ENCODE results near the gene PPP2R2D. TPM values are rescaled to one million over a fixed set of nuclear protein-coding genes. Genes with fewer than 3 reads are reported as not detected.
A peak's percentile ranks its signal among the peaks of the same experiment; 100 is the strongest.

PPP2R2D gene
- total and polyA plus RNA-seq, 9 donors = 26.7 to 62.9 (median 42.0) TPM

DNA sequence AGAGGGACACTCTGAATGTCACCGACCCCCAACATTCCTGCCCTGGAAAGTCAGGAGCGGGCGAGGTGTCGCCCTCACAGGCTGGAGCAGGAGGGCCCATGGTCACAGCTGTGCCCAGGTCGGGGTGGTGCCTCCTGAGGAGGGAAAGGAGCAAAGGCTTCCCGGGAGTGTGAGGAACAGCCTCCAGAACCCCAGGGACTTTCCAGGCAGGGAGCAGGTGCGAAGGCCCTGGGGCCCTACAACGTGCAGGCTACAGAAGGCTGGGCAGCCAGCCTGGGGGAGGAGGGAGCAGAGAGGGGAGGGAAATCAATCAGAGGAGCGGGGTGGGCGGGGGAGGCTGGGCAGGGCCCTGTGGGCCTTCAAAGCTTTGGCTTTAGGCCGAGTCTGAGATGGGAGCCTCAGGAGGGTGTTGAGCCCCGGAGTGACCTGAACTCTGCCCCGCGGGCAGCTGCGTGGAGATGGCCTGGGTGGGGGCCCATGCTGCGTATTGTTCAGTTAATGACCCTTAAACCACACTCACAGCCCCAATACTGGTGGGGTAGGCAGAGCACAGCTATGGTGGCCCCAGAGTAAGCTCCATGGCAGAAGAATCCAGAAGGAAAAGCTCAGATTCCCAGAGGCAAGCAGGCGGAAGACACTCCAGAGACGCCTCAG is 44.2 kb upstream of the PPP2R2D start:
- TF ChIP-seq POLR2A (IDR thresholded peaks at IDR 0.05) (no peak), EP300 (IDR thresholded peaks at IDR 0.05) (no peak)
- TF ChIP-seq, protein P1, sequence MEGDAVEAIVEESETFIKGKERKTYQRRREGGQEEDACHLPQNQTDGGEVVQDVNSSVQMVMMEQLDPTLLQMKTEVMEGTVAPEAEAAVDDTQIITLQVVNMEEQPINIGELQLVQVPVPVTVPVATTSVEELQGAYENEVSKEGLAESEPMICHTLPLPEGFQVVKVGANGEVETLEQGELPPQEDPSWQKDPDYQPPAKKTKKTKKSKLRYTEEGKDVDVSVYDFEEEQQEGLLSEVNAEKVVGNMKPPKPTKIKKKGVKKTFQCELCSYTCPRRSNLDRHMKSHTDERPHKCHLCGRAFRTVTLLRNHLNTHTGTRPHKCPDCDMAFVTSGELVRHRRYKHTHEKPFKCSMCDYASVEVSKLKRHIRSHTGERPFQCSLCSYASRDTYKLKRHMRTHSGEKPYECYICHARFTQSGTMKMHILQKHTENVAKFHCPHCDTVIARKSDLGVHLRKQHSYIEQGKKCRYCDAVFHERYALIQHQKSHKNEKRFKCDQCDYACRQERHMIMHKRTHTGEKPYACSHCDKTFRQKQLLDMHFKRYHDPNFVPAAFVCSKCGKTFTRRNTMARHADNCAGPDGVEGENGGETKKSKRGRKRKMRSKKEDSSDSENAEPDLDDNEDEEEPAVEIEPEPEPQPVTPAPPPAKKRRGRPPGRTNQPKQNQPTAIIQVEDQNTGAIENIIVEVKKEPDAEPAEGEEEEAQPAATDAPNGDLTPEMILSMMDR (IDR thresholded peaks at IDR 0.05) = no peak
- peak in 1 of 5 donors; percentile 19 for DNase-seq
- intact Hi-C loops (cut with DNase I) = no loop called here
- 71 to 78% (median 73%) methylated on average over 18 of the region's 18 CpGs for WGBS, 3 donors
- no peaks in the 10 kb centered on the region for H3K27me3 ChIP-seq
- no peaks in the 10 kb centered on the region for H3K36me3 ChIP-seq
- no peaks in the 10 kb centered on the region for H3K4me1 ChIP-seq (ENCODE audit: insufficient read depth)
- H3K9me3 ChIP-seq = no peaks in the 10 kb centered on the region
- no peak overlapping the region for H3K4me3 ChIP-seq
- H3K27ac ChIP-seq = no peak overlapping the region

GRCh38 chr10:131857156-131858117 is 43.4 kb upstream of the PPP2R2D start:
- DNase-seq = peak in 1 of 5 donors; percentile 3
- H3K27me3 ChIP-seq = no peaks in the 10 kb centered on the region
- 81 to 83% (median 82%) methylated on average over 32 to 33 of the region's 33 CpGs for WGBS, 3 donors
- H3K9me3 ChIP-seq = no peaks in the 10 kb centered on the region
- H3K36me3 ChIP-seq = no peaks in the 10 kb centered on the region
- no peak overlapping the region for H3K27ac ChIP-seq
- intact Hi-C loops (cut with DNase I) = no loop called here
- no peaks in the 10 kb centered on the region for H3K4me1 ChIP-seq (ENCODE audit: insufficient read depth)
- TF ChIP-seq EP300 (IDR thresholded peaks at IDR 0.05) (no peak), POLR2A (IDR thresholded peaks at IDR 0.05) (no peak)
- TF ChIP-seq, protein P1 (IDR thresholded peaks at IDR 0.05) = no peak
- H3K4me3 ChIP-seq = no peak overlapping the region

- DNase-seq = peak in 1 of 5 donors; percentile 14
- no peaks in the 10 kb centered on the region for H3K4me1 ChIP-seq (ENCODE audit: insufficient read depth)
- H3K27ac ChIP-seq = no peak overlapping the region
- H3K9me3 ChIP-seq = no peaks in the 10 kb centered on the region
- TF ChIP-seq POLR2A (IDR thresholded peaks at IDR 0.05) = no peak
- TF ChIP-seq EP300 (IDR thresholded peaks at IDR 0.05) = no peak
- TF ChIP-seq, protein P1 (IDR thresholded peaks at IDR 0.05) = no peak
- no peak overlapping the region for H3K4me3 ChIP-seq
- H3K27me3 ChIP-seq = no peaks in the 10 kb centered on the region
- no peaks in the 10 kb centered on the region for H3K36me3 ChIP-seq
- 68 to 83% (median 79%) methylated on average over 8 to 11 of the region's 11 CpGs for WGBS, 3 donors
- intact Hi-C loops (cut with DNase I) = no loop called here
These were observed 42.7 kb upstream of the PPP2R2D start for GRCh38 chr10:131858118-131858515.

DNA sequence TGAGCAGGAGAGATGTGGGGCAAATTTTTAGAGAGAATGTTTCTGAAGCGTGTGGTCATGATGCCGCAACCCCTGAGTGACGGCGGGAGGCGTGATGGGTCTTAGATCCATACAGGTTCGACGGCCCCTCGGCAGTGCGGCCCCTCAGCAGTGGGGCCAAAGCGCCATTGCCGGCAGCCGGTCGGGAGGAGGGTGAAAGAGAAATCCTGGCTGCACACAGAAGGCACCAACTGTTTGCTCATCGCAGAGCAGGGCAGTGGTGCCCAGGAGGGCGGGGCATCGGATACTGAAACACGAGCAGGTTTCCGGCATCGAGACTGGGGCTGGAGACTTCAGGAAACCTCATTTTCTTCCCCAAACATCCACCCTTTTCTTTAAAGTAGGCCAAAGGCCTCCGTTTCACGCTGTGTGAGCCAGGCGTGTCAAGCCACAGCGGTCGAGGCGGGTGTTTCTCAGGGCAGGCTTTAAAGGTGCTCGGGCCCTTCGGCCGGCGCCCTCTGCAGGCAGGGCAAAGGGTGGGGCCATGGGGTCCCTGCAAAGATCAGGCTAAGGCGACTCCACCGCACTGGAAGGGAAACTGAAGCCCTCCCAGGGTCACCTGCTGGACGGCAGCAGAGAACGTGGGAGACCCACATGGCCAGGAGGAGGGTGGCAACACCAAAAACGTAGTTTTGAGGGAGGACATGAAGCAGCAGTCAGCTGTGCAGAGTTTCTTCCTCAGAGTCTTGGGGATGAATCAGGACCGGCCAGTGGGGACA is 42.0 kb upstream of the PPP2R2D start:
- H3K27ac ChIP-seq = no peak overlapping the region
- H3K27me3 ChIP-seq = no peaks in the 10 kb centered on the region
- TF ChIP-seq POLR2A (IDR thresholded peaks at IDR 0.05) = no peak
- TF ChIP-seq, protein P1 (IDR thresholded peaks at IDR 0.05) = no peak
- TF ChIP-seq EP300 (IDR thresholded peaks at IDR 0.05) = no peak
- no peaks in the 10 kb centered on the region for H3K36me3 ChIP-seq
- no peaks in the 10 kb centered on the region for H3K9me3 ChIP-seq
- no peaks in the 10 kb centered on the region for H3K4me1 ChIP-seq (ENCODE audit: insufficient read depth)
- DNase-seq = peak in 1 of 5 donors; percentile 10
- intact Hi-C loops (cut with DNase I) = no loop called here
- 83 to 86% (median 83%) methylated on average over 35 of the region's 35 CpGs for WGBS, 3 donors
- H3K4me3 ChIP-seq = no peak overlapping the region
